Activated CD4-positive, alpha-beta T cell treated with anti-CD3 and anti-CD28 coated beads, Interleukin-2, amount 10 ng/mL, durations not matched to agents 7 days and 5 days (primary cell): ENCODE measurements around the gene OSBPL3. TPM values are rescaled to one million over a fixed set of nuclear protein-coding genes. Genes with fewer than 3 reads are reported as not detected.

Source experiments
- CTCF ChIA-PET: fragments of 350-600 bp; sonication (Branson Sonifier 250); formaldehyde crosslinking; loops from one replicate; lab custom pipeline; 2021; ENCODE audit warnings: antibody characterized with exemption; lab: Charles Lee
- POLR2A ChIA-PET: fragments of 350-600 bp; sonication (Branson Sonifier 250); formaldehyde crosslinking; loops from one replicate; lab custom pipeline; 2021; ENCODE audit warnings: antibody characterized with exemption; lab: Charles Lee
- DNase-seq: peaks from one replicate; pipeline ENCODE4 v3.0.0-alpha.2; 2020
- H3K27ac Mint-ChIP-seq: one replicate; pipeline ENCODE4 v1.8.0; 2021; ENCODE audit warnings: mild to moderate bottlenecking, moderate library complexity, mixed read lengths
- H3K27me3 Mint-ChIP-seq: one replicate; pipeline ENCODE4 v1.8.0; 2021; ENCODE audit warnings: mixed read lengths
- H3K36me3 Mint-ChIP-seq: one replicate; pipeline ENCODE4 v1.8.0; 2021; ENCODE audit warnings: low read depth, mixed read lengths
- H3K4me1 Mint-ChIP-seq: one replicate; pipeline ENCODE4 v1.8.0; 2021; ENCODE audit warnings: mixed read lengths
- H3K4me3 Mint-ChIP-seq: one replicate; pipeline ENCODE4 v1.8.0; 2021; ENCODE audit warnings: mild to moderate bottlenecking, moderate library complexity, mixed read lengths
- H3K9me3 Mint-ChIP-seq: one replicate; pipeline ENCODE4 v1.8.0; 2021; ENCODE audit warnings: mixed read lengths
- total RNA-seq, 2 experiments: library from RNA; stranded (reverse); gene quantifications; one replicate each; pipeline ENCODE4 v1.2.3, GENCODE V29; 2021

Gene OSBPL3
- total RNA-seq, 2 experiments from 2014 or later, result 77.5 to 77.9 TPM

GRCh38 chr7:24899905-24900304, 80.1 kb downstream of the OSBPL3 start:
- no peaks in the 10 kb centered on the region for H3K27me3 Mint-ChIP-seq
- H3K4me3 Mint-ChIP-seq, result no peak overlapping the region
- POLR2A ChIA-PET, result no interaction called here
- H3K36me3 Mint-ChIP-seq, result peaks cover 20% of the 10 kb centered on the region
- no peaks in the 10 kb centered on the region for H3K9me3 Mint-ChIP-seq
- no peak for DNase-seq
- H3K27ac Mint-ChIP-seq, result no peak overlapping the region
- CTCF ChIA-PET, result interaction anchor here (2.7 kb wide), 1 partner anchor 12 kb away, joined by 8 read pairs; no protein-coding TSS in a partner anchor
- peaks cover 78% of the 10 kb centered on the region for H3K4me1 Mint-ChIP-seq

- Mint-ChIP-seq H3K27ac (no peak overlapping the region), H3K4me1 (peaks cover 79% of the 10 kb centered on the region), H3K9me3 (no peaks in the 10 kb centered on the region), H3K36me3 (peaks cover 17% of the 10 kb centered on the region), H3K4me3 (no peak overlapping the region), H3K27me3 (no peaks in the 10 kb centered on the region)
- DNase-seq, result no peak
- ChIA-PET POLR2A (no interaction called here), CTCF (interaction anchor here (0.9 to 1.0 kb wide), 2 partner anchors 11 kb away, joined by 3 read pairs; no protein-coding TSS in a partner anchor)
These were observed 80.8 kb downstream of the OSBPL3 start for GRCh38 chr7:24899161-24899560.

GRCh38 chr7:24898691-24899090, 81.3 kb downstream of the OSBPL3 start:
- POLR2A ChIA-PET, result no interaction called here
- no peak for DNase-seq
- Mint-ChIP-seq H3K27me3 (no peaks in the 10 kb centered on the region), H3K27ac (peak overlapping the region; percentile 28), H3K36me3 (peaks cover 17% of the 10 kb centered on the region), H3K9me3 (no peaks in the 10 kb centered on the region), H3K4me3 (no peak overlapping the region), H3K4me1 (peaks cover 77% of the 10 kb centered on the region)
- CTCF ChIA-PET, result interaction anchor here (0.9 to 1.0 kb wide), 2 partner anchors 10 to 12 kb away, joined by 3 read pairs; no protein-coding TSS in a partner anchor

GRCh38 chr7:24896031-24896501, 83.9 kb downstream of the OSBPL3 start:
- Mint-ChIP-seq H3K4me1 (peaks cover 58% of the 10 kb centered on the region), H3K27ac (peak overlapping the region; percentile 50), H3K4me3 (no peak overlapping the region), H3K27me3 (no peaks in the 10 kb centered on the region), H3K36me3 (peaks cover 17% of the 10 kb centered on the region), H3K9me3 (no peaks in the 10 kb centered on the region)
- CTCF ChIA-PET, result interaction anchor here (0.6 to 1.9 kb wide), 9 partner anchors 9 to 174 kb away, joined by 3 to 7 read pairs (median 3); no protein-coding TSS in a partner anchor
- DNase-seq, result peak; percentile 30
- POLR2A ChIA-PET, result no interaction called here

GRCh38 chr7:24894429-24895221, 85.4 kb downstream of the OSBPL3 start:
- Mint-ChIP-seq H3K4me1 (peaks cover 48% of the 10 kb centered on the region), H3K27me3 (no peaks in the 10 kb centered on the region), H3K4me3 (no peak overlapping the region), H3K27ac (no peak overlapping the region), H3K9me3 (no peaks in the 10 kb centered on the region), H3K36me3 (peaks cover 31% of the 10 kb centered on the region)
- no peak for DNase-seq
- CTCF ChIA-PET, result interaction anchor here (0.8 to 2.9 kb wide), 7 partner anchors 9 to 85 kb away, joined by 3 to 11 read pairs (median 4); no protein-coding TSS in a partner anchor
- POLR2A ChIA-PET, result no interaction called here

- Mint-ChIP-seq H3K27me3 (no peaks in the 10 kb centered on the region), H3K27ac (no peak overlapping the region), H3K4me1 (peaks cover 28% of the 10 kb centered on the region), H3K4me3 (no peak overlapping the region), H3K36me3 (peaks cover 41% of the 10 kb centered on the region), H3K9me3 (no peaks in the 10 kb centered on the region)
- no peak for DNase-seq
- ChIA-PET CTCF (interaction anchor here (1.4 to 1.7 kb wide), 2 partner anchors 25 to 70 kb away, joined by 3 to 5 read pairs; no protein-coding TSS in a partner anchor), POLR2A (no interaction called here)
These were observed 88.7 kb downstream of the OSBPL3 start for GRCh38 chr7:24891311-24891735.

GRCh38 chr7:24889611-24890010, 90.4 kb downstream of the OSBPL3 start:
- no peaks in the 10 kb centered on the region for H3K9me3 Mint-ChIP-seq
- H3K4me1 Mint-ChIP-seq, result peaks cover 17% of the 10 kb centered on the region
- no peaks in the 10 kb centered on the region for H3K27me3 Mint-ChIP-seq
- DNase-seq, result no peak
- ChIA-PET CTCF (interaction anchor here (0.5 to 1.7 kb wide), 4 partner anchors 11 to 162 kb away, joined by 3 to 5 read pairs (median 4); partner anchors contain the start of gene OSBPL3), POLR2A (no interaction called here)
- no peak overlapping the region for H3K4me3 Mint-ChIP-seq
- peaks cover 50% of the 10 kb centered on the region for H3K36me3 Mint-ChIP-seq
- H3K27ac Mint-ChIP-seq, result no peak overlapping the region

GRCh38 chr7:24888653-24889052, 91.3 kb downstream of the OSBPL3 start:
- Mint-ChIP-seq H3K27ac (no peak overlapping the region), H3K4me3 (no peak overlapping the region), H3K9me3 (no peaks in the 10 kb centered on the region), H3K27me3 (no peaks in the 10 kb centered on the region), H3K4me1 (peaks cover 14% of the 10 kb centered on the region), H3K36me3 (peaks cover 54% of the 10 kb centered on the region)
- ChIA-PET POLR2A (no interaction called here), CTCF (interaction anchor here (0.8 to 1.7 kb wide), 4 partner anchors 10 to 91 kb away, joined by 3 to 5 read pairs (median 4); partner anchors contain the start of gene OSBPL3)
- DNase-seq, result no peak

- H3K4me1 Mint-ChIP-seq, result peaks cover 17% of the 10 kb centered on the region
These were observed 94.3 kb downstream of the OSBPL3 start for GRCh38 chr7:24885716-24886115.

GRCh38 chr7:24885305-24885704, 94.7 kb downstream of the OSBPL3 start:
- Mint-ChIP-seq H3K27ac (no peak overlapping the region), H3K4me3 (no peak overlapping the region), H3K36me3 (peaks cover 48% of the 10 kb centered on the region), H3K27me3 (no peaks in the 10 kb centered on the region), H3K4me1 (peaks cover 17% of the 10 kb centered on the region), H3K9me3 (no peaks in the 10 kb centered on the region)
- ChIA-PET CTCF (interaction anchor here (0.9 to 1.3 kb wide), 3 partner anchors 9 to 51 kb away, joined by 3 to 4 read pairs (median 3); no protein-coding TSS in a partner anchor), POLR2A (no interaction called here)
- DNase-seq, result no peak

More at GRCh38 chr7:24885716-24886115, 94.3 kb downstream of the OSBPL3 start:
- ChIA-PET POLR2A (no interaction called here), CTCF (interaction anchor here (0.9 to 1.7 kb wide), 5 partner anchors 9 to 52 kb away, joined by 3 to 8 read pairs (median 4); no protein-coding TSS in a partner anchor)
- DNase-seq, result no peak
- H3K36me3 Mint-ChIP-seq, result peaks cover 51% of the 10 kb centered on the region
- no peak overlapping the region for H3K4me3 Mint-ChIP-seq
- no peaks in the 10 kb centered on the region for H3K27me3 Mint-ChIP-seq
- H3K27ac Mint-ChIP-seq, result no peak overlapping the region
- no peaks in the 10 kb centered on the region for H3K9me3 Mint-ChIP-seq

GRCh38 chr7:24884401-24884800, 95.6 kb downstream of the OSBPL3 start:
- ChIA-PET CTCF (interaction anchor here (0.7 to 2.3 kb wide), 3 partner anchors 9 to 31 kb away, joined by 3 to 11 read pairs (median 3); no protein-coding TSS in a partner anchor), POLR2A (no interaction called here)
- Mint-ChIP-seq H3K9me3 (no peaks in the 10 kb centered on the region), H3K36me3 (peaks cover 42% of the 10 kb centered on the region), H3K27ac (no peak overlapping the region), H3K4me1 (peaks cover 18% of the 10 kb centered on the region), H3K27me3 (no peaks in the 10 kb centered on the region), H3K4me3 (no peak overlapping the region)
- DNase-seq, result no peak

- Mint-ChIP-seq H3K4me1 (peaks cover 21% of the 10 kb centered on the region), H3K9me3 (no peaks in the 10 kb centered on the region), H3K27me3 (no peaks in the 10 kb centered on the region), H3K36me3 (peaks cover 37% of the 10 kb centered on the region), H3K27ac (no peak overlapping the region), H3K4me3 (no peak overlapping the region)
- POLR2A ChIA-PET, result no interaction called here
- CTCF ChIA-PET, result interaction anchor here (0.7 to 2.3 kb wide), 3 partner anchors 10 to 32 kb away, joined by 3 to 11 read pairs (median 3); no protein-coding TSS in a partner anchor
- no peak for DNase-seq
These were observed 96.4 kb downstream of the OSBPL3 start for GRCh38 chr7:24883622-24884013.
